ENCODE measurements around the gene RTTN.

GRCh38 chr18:70227438-70227837, 22.0 kb upstream of the RTTN start:
- TF ChIP-seq JUN (IDR thresholded peaks at IDR 0.05; ENCODE audit: borderline replicate concordance, insufficient read depth, insufficient read length, low read depth) (no peak), POLR2A (IDR thresholded peaks at IDR 0.05; ENCODE audit: low read depth, low read length) (no peak), EZH2 (IDR thresholded peaks at IDR 0.05; ENCODE audit: borderline replicate concordance, low read depth, low read length, severe bottlenecking) (no peak), POLR2AphosphoS5 (IDR thresholded peaks at IDR 0.05; ENCODE audit: insufficient read depth, low read depth, low read length) (no peak), CTCF (IDR thresholded peaks at IDR 0.05; ENCODE audit: extremely low read depth in 1 of 2, insufficient read depth in 1 of 2, low read depth in 1 of 2, low read length in 2 of 2) (no peak)
